ENCODE results near the gene ABHD15.
"Not testable (repeated sequence)": the region's sequence is repeated elsewhere in the genome, so short reads cannot be mapped to it uniquely, and the experiment has no call there.

The ABHD15 gene

DNA sequence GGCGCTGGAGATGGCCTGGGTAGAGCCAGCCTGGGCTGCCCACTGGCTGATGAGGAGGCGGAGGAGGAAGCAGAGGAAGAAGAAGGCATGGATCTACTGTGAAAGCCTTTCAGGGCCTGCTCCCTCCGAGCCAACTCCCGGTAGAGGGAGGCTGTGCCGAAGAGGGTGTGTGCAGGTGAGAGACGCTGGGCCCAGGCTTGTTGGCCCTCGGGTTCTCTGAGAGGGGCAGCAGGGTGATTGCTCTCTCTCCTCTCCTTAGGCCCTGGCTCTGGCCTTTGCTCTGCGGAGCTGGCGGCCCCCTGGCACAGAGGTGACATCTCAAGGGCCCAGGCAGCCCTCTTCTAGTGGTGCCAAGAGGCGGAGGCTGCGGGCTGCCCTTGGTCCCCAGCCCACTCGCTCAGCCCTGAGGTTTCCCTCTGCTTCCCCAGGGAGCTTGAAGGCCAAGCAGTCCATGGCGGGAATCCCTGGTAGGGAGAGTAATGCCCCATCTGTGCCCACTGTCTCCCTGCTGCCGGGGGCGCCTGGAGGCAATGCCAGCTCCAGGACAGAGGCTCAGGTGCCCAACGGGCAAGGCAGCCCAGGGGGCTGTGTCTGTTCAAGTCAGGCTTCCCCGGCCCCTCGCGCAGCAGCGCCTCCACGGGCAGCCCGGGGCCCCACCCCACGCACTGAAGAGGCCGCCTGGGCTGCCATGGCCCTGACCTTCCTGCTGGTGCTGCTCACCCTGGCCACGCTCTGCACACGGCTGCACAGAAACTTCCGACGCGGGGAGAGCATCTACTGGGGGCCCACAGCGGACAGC, 5.2 kb upstream of the ABHD15 start:
- no peak for DNase-seq

DNA sequence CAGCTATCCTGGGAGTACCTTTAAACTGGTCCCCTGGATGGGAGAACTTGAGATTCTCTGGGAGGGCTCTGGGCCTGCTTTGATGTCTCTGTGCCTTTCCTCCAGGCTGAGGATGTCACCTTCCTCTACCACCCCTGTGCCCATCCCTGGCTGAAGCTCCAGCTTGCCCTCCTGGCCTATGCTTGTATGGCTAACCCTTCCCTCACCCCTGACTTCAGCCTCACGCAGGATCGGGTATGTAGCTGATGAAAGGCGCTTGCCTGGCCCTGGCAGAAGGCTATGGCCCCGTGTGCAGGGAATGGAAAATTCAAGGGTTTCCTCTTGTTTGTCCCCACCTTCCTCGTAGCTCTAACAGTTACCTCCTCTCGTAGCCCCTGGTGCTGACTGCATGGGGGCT, 4.6 kb upstream of the ABHD15 start:
- DNase-seq = no peak

DNA sequence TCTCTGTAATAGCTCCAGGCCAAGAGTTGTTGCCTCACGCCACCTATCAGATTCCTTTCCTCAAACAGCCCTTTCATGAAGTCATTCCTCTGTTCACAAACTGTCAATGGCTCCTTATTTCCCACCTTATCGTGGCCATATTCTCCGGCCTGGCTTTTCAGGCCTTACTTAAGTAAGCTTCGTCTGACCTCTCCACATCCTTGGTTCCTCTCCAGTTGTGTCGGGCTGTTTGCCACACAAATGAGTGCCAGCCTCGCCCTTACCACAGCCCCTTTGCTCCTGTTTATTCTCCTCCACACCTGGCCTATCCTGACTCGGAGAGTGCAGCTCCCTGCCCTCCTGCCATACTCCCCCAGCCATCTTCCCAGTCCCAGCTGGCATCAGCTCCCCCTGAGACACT, 3.7 kb upstream of the ABHD15 start:
- no peak for DNase-seq

DNA sequence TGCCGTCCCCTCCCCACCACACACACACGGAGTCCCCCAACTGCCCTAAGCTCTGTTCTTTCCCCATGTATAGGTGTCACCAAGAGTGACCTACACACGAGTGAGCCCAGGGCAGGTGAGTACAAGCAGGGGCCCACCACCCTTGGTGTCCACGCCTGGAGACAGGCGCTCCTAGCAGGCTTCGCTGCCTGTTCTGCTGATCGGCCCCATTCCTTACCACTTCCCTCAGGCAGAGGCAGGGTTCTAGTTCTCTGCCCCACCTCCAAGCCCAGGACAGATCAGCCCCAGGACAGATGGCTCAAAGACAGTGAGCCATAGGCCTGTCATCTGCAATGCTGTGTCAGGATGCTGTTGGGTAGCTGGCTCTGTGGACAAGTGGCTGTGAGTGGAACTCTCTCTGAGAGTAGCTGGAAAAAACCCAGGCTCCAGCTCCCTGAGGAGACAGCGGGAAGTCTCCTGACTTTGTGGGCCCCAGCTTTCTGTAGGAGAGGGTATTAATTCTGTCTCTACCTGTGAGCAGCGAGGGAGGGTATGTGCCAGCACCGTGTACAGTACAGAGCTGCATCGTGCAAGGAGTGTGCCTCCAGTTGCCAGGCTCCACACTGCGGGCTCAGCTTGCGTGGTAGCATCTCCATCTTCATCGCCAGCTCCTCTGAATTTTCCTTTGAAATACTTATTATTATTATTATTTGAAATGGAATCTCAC, 2.6 kb upstream of the ABHD15 start:
- DNase-seq = no peak

DNA sequence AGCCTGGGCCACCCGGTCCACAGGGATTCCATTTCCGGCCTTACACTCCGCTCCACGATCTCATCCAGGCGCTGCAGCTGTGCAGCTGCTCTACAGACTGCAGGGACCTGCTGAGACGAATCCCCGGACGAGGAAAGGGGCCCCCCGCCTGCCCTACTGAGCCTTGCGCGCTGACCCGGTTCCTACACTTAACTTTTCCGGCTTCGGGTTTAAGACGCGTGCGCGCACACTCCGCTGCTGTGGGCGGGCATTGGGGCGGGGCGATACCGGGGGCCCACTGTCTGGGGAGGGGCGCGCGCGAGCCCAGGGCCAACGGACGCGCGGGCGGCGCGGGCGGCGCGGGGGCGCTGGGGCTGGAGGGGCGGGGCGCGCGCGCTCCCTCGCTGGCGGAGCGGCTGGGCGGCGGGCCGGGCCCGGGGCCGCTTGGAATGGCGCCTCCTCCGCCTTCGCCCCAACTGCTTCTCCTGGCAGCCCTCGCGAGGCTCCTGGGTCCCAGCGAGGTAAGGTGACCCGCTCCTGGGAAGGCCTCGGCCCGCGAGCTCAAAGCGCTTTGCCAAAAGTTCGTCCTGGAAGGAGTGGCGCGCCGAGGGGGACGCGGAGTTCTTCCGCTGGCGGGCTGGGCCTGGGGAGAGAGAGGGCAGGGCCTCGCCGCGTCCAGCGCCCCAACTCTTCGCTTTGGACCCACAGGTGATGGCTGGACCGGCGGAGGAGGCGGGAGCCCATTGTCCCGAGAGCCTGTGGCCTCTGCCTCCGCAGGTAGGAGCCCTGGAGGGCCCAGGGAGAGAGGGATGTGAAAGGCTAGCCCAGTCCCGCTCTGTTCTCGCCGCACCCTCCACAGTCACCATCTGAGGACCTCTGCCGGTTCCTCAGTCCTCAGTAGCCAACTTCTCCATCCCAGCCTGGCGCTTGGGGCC, 1.8 kb upstream of the ABHD15 start, which contains the start of gene TP53I13:
Gene TP53I13, plus strand, starts transcription at position 371 of the 914 bp plus-strand sequence. Its CDS starts 58 bp downstream, at position 429.
- peak in 43 of 56 donors; percentile 35 to 85 (median 69) for DNase-seq

DNA sequence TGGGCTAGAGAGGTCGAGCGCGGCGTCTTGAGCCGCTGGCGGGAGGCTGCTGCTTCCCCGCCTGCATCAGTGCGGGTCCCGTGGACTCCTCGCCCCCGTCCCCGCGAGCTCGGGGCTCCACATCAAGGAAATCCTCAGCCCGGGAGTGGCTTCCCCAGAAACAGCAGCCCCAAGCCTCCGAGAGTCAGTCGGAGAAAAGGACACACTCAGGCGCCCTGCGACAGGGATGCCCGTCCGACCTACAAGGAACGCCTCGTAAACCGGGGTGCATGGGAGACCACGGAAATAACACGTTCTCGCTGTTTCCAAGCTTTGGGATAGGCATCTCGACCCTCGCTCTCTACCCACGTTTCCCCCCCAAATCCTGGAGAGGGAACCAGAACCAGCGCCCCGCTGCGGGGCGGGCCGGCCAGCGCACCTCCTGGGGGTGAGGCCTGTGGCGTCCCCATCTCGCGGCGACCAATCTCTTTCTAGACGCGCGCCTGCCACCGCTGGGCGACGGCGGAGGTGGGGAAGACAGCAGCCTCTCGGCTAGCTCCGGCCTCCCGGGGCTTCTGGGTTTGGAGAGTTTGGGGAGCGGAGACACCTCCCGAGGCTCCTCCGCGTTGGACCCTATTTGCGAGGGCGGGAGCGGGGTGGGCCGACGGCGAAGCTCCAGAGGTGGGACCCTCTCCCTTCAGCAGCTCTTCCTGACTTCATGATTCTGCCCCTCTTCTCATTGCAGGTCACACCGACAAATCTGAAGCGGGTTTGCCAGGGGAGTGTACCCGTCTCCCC, 905 bp upstream of the ABHD15 start:
- peak in 12 of 56 donors; percentile 34 to 62 (median 52) for DNase-seq

DNA sequence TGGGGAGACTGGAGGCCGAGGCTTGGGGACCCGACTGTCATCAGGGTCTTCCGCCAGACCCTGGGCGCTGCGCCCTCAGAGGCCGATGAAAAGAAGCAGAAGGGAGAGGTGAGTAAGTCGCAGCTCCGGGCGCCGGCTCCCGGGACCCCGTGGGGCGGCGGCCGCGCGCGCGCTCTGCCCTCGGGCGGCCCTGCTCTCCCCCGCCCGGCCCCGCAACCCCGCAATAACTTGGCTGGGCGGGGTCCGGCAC, 392 bp upstream of the ABHD15 start:
- no peak for DNase-seq

DNA sequence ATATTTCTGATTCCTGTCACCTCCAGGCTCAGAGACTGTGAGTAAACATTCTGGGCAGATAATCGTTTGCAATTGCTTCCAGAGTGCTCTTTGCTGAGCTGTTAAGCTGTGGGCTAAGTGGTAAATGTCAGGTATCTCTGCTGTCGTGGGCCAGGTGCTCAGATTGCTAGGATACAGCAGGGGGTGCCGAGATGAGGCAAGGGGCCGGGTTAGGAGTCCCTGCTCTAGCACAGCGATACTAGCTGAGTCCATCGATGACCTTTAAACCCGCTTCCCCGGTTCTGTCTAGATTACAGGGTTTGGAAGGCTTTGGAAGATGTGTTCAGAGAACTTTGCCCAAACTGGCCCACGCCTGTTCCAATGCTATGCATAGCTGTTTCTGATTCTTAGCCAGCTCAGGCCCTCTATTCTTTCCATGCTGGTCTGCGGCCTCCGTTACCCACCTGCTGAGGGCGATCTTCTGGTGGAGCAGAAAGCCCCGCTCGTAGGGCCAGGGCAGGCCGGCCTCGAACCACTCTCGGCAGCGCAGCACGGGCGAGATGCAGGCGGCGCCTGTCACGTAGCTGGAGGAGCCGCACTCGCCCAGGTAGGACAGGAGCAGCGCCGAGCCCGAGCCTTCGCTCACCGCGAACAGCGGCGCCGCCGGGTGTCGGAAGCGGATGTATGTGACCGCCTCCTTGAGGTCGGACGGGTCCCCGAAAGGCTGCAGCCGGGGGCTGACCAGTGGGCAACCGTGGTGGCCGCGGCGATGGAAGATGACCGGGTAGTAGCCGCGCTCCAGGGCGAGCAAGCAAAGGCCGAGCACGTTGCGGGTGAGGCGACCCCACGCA, 979 bp downstream of the ABHD15 start:
- DNase-seq = no peak

DNA sequence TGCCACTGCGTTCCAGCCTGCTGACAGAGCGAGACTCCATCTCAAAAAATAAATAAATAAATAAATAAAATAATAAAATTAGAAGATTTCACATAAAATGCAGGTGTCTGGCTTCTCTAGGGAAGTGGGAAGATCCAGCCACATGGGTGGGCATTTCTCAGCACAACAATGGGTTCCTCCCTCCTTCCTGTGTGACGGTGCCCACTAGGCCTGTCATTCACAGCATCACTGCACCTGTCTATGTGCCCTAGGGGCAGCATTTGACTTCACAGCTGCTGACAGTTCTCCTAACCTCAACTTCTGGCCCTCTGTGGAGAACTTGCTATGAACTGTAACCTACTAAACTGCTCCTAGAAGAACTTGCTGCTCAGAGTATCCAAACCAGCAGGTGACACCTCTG, 3.0 kb downstream of the ABHD15 start:
- DNase-seq = no peak

DNA sequence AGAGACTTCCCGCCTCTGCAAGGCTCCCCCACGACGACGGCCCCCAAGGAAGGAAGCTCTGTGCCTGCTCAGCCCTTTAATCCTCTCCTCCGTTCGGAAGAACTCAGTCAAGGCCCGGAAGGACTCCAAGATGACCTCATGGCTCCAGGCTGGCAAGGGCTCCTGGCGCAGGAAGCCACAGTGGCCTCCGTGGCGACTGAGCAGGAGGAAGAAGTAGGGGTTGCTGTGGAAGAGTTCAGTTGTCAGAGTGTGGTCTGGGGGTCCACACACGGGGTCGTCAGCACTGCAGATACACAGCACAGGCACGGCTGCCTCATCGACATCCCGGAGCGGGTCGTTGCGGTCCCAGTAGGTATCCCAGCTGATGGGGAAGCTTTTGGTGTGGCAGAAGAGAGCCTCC, 4.2 kb downstream of the ABHD15 start:
- DNase-seq = no peak

DNA sequence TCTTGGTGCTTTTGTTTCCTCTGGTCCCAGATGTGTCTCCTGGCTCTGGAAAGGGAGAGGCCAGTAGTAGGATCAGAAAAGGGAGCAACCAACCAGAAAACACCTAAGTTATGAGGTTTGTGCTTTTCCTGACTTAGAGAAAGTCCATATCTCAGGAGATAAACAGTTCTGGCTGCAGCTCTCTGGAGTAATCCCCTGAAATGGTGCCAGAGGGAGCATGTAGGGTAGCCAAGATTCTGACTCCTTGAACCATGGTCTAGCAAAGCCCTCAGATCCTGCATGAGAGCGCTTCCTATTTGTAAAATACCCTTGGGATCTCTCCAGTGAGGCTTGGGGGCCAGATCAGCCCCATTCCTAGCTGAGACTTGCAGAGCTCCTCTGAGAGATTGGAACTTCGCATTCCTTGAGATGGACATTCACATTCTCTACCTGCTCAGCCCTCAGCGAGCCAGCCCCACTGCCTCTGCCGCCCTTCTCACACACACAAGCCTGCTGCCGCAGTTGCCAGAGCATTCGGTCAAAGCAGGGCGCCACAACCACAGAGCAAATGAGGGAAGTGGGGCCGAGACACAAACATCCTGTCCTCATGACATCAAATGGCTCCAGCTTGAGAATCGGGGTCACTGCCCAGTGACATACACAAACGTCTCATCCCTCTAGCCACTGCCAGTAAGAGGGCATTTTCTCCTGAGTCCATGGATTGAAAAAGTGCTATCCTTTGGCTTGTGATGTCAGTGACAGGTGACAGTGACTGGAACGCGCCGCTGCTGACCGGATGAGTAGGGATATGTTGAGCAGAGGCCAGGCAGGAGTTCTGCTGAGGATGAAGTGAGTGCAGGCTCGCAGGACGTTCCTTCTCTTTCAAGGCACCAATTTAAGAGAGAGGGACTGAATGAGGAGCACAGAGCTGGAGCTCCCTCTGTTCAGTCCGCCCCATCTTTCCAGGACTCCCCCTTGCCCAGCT, 5.0 kb downstream of the ABHD15 start:
- DNase-seq = peak in 1 of 56 donors; percentile 43

DNA sequence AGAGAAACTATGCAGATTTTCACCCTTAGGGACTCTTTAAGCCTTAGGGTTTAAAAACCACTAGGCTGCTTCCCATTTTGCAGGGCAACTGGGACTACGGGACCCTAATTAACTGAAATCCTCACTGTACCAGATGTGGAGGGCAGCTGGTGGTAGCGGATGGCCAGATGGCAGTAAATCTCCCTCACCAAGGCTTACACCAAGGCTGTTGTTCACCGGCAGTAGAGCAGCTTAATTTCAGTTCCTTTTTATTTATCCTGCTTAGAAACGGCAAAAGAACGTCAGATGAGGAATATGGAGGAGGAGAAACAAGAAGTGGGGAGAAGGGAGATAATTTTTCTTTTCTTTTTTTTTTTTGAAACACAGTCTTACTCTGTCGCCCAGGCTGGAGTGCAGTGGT, 6.5 kb downstream of the ABHD15 start:
- DNase-seq = no peak

DNA sequence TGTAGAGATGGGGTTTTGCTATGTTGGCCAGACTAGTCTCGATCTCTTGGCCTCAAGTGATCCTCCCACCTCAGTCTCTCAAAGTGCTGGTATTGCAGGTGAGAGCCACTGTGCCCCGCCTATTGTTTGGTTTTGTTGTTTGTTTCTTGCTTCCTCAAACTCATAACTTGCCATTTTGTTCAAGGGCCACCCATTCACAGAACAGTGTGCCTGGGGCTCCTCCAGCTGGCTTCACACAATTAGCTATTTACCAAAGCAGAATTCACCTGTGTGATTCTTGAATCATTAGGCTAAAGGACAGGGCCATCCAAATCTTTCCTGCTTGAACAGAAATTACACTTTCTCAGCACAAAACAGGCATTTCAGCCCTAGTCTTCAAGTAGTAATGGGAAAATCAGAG, 7.2 kb downstream of the ABHD15 start:
- DNase-seq = no peak

DNA sequence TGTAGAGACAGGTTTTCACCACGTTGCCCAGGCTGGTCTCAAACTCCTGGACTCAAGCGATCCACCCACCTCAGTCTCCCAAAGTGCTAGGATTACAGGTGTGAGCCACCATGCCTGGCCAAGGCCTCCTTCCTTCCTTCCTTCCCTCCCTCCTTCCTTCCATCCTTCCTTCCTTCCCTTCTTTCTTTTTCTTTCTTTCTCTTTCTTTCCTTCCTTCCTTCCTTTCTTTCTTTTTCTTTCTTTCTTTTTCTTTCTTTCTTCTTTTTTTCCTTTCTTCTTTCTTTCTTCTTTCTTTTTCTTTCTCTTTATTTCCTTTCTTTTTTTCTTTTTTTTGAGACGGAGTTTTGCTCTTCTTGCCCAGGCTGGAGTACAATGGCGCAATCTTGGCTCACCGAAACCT, 8.7 kb downstream of the ABHD15 start:
- DNase-seq = not testable (repeated sequence)

DNA sequence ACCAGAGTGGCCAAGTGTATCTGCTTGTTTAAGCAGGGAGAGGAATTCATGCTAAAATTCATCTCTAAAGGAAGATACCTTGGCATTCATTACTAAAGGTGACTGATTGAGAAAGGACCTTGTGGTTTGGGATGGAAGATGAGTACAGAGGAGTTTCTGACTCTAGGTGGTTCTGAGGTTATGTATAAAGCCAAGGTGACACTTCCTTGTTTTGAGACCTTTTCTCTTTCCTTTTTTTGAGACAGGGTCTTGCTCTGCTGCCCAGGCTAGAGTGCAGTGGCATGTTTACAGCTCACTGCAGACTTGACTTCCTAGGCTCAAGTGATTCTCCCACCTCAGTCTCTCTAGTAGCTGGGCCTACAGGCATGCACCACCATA, 9.1 kb downstream of the ABHD15 start:
- no peak for DNase-seq

DNA sequence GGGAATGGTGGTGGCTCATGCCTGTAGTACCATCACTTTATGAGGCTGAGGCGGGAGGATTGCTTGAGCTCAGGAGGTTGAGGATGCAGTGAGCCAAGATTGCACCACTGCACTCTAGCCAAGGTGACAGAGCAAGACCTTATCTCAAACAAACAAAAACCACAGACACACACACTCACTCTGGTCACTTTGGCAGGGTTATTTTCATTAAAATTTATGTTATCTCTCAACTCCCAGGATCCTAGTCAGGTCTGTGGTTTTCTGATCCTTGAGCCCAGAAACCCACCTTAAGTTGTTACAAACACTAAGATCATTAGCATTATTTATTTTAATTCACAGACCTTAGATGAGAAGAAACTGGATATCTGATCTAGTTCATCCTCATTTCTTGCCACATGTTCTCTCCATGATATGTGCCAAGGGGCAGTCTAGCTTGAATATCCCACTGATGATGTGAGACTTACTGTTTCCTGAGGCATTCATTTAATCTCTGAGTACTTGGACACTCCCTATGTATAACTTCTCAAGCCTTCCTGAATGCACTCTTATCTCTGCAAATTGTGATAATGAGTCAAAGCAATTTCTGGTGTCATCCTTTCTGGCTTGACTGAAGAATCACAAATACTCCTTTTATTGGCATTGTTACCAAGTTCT, 9.6 kb downstream of the ABHD15 start:
- DNase-seq = no peak

DNA sequence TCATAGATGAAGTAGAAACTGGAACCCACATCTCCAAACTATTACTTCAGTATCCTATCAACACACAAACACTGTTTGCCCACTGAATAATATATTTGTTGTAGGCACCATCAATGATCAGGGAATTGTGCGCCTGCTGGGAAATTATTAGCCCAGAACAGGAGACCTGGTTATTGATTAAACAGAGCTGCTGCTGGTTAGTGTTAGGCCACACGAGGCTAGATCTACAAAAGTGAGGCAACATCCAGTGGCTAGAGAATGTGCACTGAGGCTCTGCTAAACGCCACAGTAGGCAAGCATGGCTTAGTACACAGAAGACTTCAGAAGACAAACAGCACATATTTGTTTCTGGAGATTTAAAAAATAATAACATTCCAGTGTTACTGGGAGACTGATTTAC, 11.0 kb downstream of the ABHD15 start:
- no peak for DNase-seq

DNA sequence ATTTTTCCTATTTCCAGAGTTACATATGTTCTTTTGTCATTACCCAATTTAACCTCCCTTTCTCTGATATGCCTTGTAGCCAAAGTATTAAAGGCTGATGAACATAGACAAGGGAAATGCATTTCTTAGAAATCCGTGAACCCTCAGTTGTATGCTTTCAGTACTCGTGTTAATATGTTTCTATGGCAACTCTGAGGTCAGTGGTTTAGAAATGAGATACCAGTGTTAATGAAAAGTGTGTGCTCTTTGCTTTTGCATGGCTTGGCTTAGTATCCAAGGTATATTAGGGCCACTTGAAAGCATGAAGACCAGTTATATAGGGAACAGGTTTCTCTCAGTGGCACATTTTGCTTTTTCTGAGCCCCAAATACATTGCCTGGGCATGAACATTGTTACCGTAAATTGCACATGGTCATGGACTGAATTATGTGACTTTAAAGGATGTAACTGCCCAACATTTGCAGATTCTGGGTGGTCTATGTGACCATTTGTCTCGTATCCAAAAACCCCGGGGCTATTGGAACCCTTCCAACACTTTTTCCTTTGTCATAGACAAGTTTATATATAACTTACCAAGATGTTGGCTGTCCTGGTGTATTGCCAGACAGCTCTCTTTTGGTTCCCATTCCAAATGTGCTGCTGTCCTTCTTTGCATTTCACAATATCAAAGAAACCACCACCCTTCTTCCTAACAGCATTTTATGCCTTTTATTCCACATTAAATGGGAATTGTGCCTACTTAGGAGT, 17.5 kb downstream of the ABHD15 start:
- peak in 1 of 56 donors; percentile 25 for DNase-seq
